ENCODE data around the gene RNPEP.
"Not testable (repeated sequence)": the region's sequence is repeated elsewhere in the genome, so short reads cannot be mapped to it uniquely, and the experiment has no call there.

RNPEP gene, protein sequence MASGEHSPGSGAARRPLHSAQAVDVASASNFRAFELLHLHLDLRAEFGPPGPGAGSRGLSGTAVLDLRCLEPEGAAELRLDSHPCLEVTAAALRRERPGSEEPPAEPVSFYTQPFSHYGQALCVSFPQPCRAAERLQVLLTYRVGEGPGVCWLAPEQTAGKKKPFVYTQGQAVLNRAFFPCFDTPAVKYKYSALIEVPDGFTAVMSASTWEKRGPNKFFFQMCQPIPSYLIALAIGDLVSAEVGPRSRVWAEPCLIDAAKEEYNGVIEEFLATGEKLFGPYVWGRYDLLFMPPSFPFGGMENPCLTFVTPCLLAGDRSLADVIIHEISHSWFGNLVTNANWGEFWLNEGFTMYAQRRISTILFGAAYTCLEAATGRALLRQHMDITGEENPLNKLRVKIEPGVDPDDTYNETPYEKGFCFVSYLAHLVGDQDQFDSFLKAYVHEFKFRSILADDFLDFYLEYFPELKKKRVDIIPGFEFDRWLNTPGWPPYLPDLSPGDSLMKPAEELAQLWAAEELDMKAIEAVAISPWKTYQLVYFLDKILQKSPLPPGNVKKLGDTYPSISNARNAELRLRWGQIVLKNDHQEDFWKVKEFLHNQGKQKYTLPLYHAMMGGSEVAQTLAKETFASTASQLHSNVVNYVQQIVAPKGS

DNA sequence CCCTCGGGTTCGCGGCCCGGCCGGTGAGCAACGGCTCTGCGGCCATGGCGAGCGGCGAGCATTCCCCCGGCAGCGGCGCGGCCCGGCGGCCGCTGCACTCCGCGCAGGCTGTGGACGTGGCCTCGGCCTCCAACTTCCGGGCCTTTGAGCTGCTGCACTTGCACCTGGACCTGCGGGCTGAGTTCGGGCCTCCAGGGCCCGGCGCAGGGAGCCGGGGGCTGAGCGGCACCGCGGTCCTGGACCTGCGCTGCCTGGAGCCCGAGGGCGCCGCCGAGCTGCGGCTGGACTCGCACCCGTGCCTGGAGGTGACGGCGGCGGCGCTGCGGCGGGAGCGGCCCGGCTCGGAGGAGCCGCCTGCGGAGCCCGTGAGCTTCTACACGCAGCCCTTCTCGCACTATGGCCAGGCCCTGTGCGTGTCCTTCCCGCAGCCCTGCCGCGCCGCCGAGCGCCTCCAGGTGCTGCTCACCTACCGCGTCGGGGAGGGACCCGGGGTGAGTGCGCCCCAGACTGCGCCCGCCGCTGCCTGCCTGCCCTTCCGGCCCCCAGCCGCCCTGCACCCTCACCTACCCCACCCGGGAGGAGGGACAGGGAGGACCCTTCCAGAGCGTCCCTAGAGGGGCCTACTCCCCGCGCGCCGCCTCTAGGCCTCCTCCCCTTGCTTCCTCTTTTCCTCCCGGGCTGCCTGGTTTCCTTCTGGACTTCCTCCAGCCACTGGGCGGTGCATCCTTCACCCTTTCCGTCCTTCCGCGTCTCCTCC lies at the start of gene RNPEP:
RNPEP (plus strand) TSS at position 26 of the 757 bp plus-strand sequence; CDS start at position 45, 19 bp downstream.
- DNase-seq (ENCODE audit: low read depth) = peak; percentile 44

DNA sequence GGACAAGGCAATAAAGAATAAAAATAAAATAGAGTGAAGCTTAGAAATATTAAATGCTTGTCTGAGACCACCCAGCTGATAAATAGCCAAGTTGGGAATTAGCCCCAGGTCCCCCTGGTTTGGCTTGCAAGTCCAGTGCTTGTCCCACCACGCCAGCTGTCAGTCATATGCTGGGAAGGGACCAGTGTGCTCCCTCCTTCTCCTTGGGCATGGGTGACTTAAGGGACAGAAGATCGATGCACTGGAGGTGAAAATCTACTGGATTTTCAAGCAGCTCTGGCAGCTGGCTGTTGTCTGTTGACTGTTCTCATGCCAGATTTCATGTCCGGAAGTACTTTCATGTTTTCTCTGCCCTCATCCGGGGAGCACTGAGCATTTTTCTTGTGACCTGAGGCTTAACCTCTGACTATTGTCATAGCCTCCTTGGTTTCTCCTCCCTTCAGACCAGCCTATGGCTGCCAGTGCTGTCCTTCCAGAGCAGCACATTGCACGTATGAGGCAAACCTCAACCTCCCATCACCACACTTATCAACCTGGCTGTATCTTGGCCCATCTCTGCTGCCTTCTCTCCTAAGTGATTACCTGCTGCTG lies 48.5 kb upstream of the RNPEP start:
- DNase-seq (ENCODE audit: low read depth) = no peak

DNA sequence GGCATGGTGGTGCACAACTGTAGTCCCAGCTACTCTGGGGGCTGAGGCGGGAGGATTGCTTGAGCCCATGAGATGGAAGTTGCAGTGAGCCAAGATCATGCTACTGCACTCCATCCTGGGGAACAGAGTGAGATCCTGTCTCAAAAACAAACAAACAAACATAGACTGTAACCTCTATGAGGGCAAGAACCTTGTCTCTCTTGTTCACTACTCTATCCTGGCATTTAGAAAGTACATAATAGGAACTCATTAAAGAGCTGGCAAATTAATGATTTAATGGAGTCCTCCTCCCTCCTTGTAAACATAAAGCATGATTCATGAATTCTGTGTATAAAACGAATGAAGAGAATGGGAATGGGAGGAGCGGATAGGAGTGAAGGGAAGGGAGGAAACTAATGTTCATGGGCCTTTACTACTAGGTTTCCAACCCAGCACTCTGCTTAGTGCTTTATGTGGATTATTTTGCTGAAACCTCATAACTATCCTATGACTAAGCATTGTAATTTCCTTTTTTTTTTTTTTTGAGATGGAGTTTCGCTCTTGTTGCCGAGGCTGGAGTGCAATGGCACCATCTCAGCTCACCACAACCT lies 44.7 kb upstream of the RNPEP start:
- no peak for DNase-seq (ENCODE audit: low read depth)

DNA sequence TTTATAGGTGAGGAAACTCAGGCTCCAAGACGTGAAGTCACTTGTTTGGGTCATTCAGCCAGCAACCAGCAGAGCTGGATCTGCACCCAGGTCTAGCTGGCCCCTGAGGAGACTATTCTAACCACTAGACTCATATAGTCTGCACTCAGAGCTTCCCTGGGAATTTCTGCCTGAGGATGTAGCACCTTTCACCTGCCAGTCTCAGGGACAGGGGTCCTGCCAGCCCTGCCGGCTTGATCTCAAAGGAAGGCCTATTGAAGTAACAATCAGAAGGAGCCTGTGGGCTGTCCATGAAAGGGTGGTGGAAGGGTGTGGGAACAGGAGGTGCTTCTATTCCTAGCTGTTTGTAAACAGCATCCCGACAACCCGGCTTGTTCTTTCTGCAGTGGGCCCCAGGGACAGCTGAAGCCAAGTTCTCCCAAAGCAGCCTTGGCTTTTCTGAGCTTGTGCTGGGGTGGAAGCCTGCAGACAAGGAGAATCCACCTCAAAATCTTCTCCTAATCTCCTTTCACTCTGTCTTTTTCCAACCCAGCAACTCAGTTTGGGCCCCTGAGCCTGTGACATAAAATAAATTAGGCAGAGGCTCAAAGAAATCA lies 43.9 kb upstream of the RNPEP start:
- DNase-seq (ENCODE audit: low read depth) = no peak

DNA sequence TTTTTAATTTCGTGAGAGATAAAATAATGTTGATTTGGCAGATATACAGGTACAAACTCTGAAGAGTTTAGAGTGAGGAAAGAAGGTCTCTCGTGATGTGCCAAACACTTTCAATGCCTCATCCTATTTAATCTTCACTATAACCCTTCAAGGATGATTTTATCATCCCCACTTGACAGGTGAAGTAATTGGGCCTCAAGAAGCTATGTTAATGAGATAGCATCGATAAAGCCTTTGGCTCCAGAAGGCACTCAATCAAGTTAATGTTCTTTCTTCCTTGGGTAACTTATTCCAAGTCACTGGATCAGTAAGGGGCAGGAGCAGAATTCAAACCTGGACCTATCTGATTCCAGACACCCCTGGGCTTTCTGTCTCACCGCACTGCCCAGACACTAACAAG lies 43.3 kb upstream of the RNPEP start:
- DNase-seq (ENCODE audit: low read depth) = no peak

DNA sequence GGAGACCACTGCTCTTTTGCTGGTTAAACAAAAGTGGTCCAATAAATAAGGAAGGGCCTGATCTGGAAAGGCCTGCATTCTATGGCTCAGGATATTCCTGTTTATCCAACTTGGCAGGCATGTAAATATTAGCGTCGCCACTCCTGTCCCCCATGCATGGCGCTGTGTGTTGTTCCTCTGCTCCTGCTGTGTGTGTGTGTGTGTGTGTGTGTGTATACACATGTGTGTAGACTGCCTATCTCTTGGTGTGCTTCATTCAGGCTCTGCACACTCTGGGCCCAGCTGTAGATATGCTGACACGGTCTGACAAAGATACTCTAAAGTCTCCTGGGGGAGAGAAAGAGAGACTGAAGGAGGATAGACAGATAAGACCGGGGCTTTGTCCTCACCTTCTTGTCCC lies 42.9 kb upstream of the RNPEP start:
- DNase-seq (ENCODE audit: low read depth) = no peak

DNA sequence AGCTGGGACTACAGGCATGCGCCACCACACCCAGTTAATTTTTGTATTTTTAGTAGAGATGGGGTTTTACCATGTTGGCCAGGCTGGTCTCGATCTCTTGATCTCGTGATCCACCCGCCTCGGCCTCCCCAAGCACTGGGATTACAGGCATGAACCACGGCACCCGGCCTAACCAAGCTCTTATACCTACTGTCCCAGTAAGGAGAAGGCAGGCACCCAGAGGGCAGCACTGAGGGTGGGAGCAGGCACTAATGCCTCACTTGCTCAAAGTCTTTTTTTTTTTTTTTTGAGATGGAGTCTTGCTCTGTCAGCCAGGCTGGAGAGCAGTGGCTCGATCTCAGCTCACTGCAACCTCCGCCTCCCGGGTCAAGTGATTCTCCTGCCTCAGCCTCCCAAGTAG lies 42.1 kb upstream of the RNPEP start:
- not testable (repeated sequence) for DNase-seq (ENCODE audit: low read depth)

DNA sequence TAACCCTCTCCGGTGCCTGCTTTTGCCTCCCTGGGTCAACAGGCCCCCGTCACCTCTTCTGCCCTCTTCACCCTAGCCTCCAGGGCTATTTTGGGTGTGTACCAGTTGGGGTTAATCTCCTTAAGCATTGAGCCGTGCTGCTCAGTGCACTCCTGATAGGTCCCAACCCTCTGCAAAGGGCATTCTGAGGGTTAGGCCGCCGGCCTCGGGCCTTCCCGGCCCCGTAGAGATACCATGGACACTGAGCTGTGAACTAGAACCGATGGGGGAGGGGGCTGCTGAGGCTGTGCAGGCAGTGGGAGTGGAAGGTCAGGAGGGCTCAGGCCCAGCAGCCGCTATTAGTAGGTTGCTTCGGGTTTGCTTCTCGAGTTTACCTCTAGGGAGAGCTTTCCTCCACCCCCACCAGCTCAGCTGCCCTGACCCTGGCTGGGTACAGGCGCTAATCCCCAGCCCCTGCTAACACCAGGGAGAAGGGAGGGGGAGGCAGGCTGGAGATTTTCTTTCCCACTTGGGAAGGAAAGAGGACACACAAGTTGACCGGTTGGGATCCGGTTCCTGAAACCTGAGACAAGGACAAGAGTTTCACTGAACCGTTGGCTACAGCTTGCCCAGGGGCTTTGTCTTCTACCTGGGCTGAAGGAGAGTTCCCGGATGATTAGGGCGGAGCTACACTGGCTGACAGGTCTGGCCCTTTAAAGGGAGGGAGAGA lies 40.9 kb upstream of the RNPEP start:
- no peak for DNase-seq (ENCODE audit: low read depth)

DNA sequence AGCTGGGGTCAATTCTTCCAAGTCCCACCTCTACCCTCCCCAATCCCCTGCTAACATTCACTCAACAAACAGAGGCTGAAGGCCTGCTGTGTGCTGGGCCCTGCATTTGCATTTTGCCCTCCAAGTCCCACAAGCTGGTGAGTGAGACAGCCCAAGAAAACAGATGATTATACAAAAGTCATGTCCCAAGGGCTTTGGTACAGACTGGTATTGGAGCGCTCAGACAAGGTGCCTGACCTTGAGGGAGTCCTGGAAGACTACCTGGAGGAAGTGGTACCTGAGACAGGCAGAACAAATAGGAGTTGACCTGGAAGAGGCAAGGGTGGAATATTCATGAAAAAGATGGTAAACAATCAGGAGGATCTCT lies 40.3 kb upstream of the RNPEP start:
- no peak for DNase-seq (ENCODE audit: low read depth)

DNA sequence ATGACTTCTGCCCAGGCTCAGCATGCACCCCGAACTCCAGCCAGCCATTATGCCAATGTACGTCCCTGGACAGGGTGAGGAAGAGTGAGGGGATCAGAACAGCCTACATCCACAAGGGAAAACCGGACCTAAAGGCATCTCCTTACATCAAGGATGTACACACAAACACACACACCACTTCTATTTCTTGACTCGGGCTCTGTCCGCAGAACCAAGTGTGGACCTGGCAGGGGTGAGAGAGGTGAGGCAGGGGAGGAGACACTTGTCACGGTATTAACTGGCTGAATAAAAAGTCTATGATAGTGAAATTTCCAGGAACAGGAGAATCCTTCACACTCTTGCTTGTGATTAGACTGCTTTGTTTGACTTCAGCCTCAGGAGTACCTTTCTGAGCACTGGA lies 38.4 kb upstream of the RNPEP start:
- DNase-seq (ENCODE audit: low read depth) = no peak

DNA sequence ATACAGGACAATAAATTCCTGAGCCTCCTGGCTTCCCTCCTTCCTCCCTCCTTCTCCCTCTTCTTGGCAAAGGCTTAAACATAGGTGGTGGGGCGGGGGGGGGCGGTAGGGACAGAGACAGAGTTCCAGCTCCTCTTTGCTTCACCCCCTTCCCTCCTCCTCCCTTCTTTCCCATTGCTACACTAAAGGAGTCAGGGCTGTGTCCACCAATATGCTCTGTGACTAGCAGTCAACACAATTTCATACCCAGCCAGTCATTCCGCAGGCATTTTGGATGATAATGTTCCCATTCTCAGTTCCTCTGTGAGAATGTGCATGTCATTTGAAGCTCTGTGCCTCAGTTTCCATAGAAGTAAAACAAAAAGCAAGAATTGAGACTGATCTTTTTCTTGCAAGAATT lies 37.8 kb upstream of the RNPEP start:
- DNase-seq (ENCODE audit: low read depth) = no peak

DNA sequence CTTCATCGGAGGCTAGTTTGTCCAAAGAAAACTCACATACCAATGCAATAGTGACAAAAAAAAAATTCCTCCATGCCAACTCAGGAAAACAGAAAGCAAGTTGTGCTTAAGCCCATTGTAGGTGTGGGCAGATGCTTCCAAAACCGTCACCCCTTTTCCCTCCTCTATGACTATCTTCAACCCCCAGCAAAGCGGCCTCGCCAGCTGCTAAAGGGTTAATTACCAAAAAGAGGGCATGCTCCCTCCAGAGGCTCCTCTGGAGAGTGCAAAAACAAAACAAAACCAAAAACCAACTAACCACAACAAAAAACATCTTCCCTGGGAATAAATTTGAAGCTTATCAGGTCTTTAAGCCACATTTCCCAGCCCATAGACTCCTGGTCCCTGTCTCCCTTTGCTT lies 37.3 kb upstream of the RNPEP start:
- no peak for DNase-seq (ENCODE audit: low read depth)

DNA sequence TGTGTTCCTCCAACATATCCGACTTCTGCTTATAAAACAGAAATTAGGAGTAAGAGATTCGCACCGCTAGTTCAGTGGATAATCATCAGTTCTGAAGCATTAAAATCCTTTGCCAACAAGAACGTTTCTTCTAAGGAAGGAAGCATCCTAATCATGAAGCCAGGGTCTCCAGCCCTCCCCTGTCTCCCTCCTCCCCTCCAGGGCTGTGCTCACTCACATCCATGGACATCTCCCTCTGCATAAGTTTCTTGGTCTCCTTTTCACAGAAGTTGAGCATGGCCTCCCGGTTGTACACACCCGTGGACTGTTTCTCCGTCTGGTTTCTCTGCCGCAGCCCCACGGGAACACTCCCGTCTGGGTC lies 36.6 kb upstream of the RNPEP start:
- no peak for DNase-seq (ENCODE audit: low read depth)

DNA sequence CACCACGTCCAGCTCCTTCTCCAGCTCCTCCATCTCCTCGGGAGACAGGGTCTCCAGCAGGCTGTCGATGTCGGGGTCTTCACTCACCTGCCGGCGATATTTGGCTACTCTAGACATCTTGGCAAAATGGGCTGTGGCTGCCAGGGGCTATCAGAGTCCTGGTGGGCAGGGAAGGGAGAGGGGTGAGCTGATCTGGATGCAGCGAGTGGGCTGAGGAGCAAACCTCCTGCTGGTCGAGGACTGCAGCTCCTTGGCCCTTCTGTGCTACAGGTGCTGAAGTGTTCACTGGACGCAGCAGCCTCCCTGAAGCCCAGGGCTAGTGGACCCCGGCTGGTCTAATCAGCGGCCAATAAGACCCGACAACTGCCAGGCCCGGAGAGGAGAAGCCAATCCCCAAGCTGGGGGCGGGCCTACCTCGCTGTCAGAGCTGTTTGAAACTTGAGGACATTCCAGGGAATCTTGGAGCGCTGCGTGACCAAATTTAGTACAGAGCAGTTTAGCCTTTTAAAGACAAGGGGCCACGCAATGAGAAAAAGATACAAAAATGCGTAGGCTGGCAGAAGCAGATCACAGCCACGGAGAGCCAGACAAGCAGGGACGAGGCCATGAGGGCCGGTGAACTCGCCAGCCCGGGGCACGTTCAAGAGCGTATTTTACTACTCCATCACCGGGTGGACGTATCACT lies 36.1 kb upstream of the RNPEP start, which contains the start of gene LMOD1:
LMOD1 (minus strand) TSS at position 325 of the 685 bp plus-strand sequence; CDS start at position 117, 208 bp downstream.
- no peak for DNase-seq (ENCODE audit: low read depth)

DNA sequence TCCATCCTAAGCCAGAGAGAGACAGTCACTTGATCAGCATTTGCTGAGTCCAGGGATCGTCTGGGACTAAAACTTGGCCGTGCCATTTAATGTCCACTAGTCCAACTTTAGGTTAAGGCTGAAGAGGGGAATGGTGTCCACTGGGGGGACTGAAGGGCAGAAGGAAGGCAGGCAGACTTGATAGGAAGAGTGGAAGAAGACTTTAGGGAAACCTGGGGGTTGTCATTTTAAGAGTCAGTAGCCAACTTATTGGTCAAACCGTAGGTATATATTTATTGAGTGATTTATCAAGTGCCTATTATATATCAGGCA lies 34.8 kb upstream of the RNPEP start:
- DNase-seq (ENCODE audit: low read depth) = no peak

DNA sequence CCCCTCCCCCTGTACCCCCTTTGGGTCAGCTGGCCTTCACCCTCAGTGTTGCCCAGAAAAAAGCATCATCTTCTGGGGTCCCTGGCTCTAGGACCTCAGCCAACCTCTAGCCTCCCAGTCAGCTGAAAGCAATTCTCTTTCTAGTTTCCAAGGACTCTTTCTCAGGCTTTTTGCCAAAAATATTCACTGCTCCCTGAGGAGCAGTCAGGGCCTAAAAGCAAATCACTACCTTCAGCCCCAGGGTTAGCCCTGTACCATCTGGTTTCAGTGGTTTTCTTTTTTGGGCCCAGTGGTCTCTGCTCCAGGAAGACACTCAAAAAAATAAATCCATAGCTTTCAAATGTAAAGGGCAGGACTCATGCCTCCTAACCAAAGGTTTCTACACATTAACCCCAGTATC lies 33.0 kb upstream of the RNPEP start:
- DNase-seq (ENCODE audit: low read depth) = no peak

DNA sequence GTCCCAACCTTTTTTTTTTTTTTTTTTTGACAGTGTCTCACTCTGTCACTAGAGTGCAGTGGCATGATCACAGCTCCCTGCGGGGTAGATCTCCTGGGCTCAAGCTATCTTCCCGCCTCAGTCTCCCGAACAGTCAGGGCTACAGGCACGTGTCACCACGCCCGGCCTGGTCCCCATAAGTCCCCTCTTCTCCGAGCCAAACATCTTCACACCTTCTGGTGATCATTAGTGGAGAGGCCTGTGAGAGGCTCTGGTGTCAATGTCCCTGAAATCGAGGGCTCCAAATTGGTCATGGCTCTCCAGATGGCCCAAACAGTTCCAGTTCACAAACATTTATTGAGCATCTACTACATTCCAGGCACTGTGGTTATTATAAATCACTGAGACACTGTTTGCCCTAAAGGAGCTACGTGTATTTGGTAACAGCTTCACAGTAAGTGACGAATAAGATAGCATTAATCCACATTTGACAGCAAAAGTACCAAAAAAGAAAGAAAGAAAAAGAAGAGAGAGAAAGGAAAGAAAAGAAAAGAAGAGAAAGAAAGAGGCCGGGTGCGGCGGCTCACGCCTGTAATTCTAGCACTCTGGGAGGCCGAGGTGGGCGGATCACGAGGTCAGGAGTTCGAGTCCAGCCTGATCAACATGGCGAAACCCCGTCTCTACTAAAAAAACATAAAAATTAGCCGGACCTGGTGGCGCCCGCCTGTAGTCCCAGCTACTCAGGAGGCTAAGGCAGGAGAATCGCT lies 28.0 kb upstream of the RNPEP start:
- no peak for DNase-seq (ENCODE audit: low read depth)

DNA sequence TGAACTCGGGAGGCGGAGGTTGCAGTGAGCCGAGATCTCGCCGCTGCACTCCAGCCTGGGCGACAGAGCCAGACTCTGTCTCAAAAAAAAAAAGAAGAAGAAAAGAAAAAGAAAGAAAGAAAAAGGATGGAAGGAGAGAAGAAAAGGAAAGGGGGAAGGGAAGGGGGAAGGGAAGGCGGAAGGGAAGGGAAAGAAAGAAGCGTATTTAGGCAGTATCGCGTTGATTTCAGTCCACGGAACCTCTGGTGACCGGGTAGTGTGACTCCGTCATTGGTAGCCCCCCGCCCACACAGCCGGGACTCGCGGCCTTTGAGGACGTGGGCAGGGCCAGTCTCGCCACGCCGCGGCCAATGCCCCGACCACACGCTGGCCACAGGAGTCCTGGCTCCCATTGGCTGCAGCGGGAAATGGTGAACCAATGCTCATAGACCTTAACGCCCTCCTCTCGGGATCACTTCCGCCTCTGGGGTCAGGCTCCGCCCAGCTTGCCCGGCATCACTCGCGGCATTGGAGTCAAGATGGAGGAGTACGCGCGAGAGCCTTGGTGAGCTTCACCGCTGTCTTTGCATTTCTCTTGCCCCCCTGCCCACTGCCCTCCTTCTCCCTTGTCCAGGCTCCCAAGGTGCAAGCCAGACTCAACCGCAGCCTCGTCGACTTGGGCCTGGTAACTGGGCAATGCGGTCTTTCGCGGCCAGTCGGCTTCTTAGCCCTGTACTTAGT lies 27.3 kb upstream of the RNPEP start, which contains the start of gene TIMM17A:
TIMM17A (plus strand) TSS at position 495 of the 720 bp plus-strand sequence; CDS start at position 519, 24 bp downstream.
- DNase-seq (ENCODE audit: low read depth) = peak; percentile 84

DNA sequence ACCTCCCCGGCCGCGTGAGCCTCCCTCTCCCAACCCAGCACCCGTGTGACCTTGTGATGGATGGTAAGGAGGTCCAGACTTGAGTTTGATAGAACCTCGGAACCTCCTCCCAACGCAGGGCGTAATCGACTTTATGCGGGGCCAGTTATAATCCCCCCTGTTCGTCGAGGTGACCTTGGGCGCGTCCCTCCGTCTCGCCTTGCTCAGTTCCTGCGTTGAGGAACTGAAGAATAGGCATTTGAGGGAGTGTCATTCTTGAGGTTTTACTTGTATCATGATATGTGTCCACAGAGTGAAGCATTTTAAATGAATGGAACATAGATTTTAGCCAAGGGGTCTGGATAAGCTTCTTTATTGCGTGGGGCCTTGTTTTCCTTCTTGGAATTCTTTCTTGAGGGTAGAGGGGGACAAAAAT lies 26.7 kb upstream of the RNPEP start:
- DNase-seq (ENCODE audit: low read depth) = no peak

Measured in activated T-cell treated with anti-CD3 and anti-CD28 coated beads for 1 hour (primary cell).